Retinal pigment epithelial cell (primary cell): Measurements from ENCODE around the gene PCBD1.

Experiments used
- DNase-seq: peaks from one replicate; pipeline ENCODE4 v3.0.0-alpha.2; 2010; ENCODE audit warnings: low read depth
- H3K4me3 ChIP-seq: 2 replicates; pipeline ENCODE4 v1.5.1; 2011; ENCODE audit warnings: mild to moderate bottlenecking, low read length, control low read depth, moderate library complexity
- TF ChIP-seq, protein P1 (sequence below): conservative IDR thresholded peaks from 2 replicates; pipeline ENCODE4 v1.5.1; 2011; ENCODE audit warnings: low read depth, low read length, control low read depth, inconsistent platforms

The PCBD1 gene

DNA sequence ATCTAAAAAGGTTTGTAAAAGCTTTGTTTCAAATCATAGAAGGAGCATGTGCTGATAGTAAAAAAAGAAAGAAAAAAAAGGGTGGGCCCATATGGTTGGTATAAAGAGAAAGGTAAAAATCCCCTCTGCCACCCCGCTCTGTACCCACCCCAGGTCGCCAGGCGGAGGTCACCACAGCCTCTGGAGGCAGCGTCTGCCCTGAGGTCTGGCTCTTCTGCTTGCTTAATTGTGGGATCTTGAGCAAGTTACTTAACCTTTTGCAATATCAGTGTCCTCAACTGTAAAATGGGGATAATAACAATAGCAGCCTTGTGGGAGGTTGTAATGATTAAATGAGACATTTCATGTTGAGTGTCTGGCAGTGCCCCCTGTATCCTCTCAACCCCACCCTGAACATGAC, 10.7 kb upstream of the PCBD1 start:
- no peak overlapping the region for H3K4me3 ChIP-seq
- no peak for DNase-seq
- TF ChIP-seq, protein P1, sequence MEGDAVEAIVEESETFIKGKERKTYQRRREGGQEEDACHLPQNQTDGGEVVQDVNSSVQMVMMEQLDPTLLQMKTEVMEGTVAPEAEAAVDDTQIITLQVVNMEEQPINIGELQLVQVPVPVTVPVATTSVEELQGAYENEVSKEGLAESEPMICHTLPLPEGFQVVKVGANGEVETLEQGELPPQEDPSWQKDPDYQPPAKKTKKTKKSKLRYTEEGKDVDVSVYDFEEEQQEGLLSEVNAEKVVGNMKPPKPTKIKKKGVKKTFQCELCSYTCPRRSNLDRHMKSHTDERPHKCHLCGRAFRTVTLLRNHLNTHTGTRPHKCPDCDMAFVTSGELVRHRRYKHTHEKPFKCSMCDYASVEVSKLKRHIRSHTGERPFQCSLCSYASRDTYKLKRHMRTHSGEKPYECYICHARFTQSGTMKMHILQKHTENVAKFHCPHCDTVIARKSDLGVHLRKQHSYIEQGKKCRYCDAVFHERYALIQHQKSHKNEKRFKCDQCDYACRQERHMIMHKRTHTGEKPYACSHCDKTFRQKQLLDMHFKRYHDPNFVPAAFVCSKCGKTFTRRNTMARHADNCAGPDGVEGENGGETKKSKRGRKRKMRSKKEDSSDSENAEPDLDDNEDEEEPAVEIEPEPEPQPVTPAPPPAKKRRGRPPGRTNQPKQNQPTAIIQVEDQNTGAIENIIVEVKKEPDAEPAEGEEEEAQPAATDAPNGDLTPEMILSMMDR, result no peak

DNA sequence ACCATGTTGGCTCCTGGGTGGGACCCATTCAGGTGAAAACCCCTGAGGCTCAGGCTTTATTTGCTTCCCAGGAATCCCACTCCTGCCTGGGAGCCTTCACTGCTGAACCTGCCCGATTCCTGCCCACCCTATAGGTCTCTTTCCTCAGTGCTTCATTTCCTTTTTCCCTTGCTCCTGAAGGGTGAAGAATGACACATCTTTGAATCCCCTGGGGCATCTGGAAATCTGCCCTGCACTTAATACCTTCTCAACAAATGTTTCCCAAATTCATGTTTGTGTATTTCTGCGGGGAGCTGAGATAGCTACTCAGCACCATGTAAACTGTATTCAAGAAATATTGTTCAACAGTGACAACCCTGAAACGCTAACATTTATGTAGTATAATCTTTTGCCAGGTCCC, 10.3 kb upstream of the PCBD1 start:
- H3K4me3 ChIP-seq, result no peak overlapping the region
- TF ChIP-seq, protein P1, result no peak
- DNase-seq, result no peak

DNA sequence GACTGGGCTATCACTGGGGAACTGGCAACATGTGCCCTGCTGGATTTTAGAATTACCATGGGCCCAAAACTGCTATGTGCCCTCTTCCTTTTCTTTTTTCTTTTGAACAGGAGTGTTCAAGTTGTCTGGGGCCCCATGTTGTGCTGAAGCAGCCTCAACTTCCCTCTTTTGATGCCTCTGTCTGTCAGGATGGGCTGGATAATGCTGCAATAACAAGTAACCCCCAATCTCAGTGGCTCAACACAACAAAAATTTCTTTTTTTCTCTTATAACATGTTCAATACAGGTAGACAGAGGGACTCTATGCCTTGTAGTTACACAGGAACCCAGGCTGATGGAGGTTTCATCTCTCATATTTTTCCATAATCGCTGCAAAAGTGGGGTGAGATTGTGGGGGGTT, 8.2 kb upstream of the PCBD1 start:
- no peak for DNase-seq
- no peak overlapping the region for H3K4me3 ChIP-seq
- TF ChIP-seq, protein P1, result no peak

DNA sequence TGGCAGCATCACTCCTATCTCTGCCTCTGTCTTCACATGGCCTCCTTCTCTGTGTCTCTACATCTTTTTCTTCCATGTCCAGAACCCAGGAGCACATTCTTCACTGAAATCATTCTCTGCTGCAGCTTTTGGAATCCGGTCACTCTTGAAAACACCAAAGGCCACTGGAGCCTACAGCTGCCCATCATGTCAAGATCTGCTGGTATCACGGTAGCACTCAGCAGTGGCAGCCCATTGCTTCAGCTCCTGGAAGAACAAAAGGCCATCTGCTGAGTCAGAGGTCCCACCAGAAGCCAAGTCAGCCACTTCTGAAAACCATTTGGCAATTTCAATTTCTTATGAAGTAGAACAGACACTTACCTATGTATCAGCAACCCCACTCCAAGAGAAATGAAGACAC, 6.1 kb upstream of the PCBD1 start:
- DNase-seq, result no peak
- no peak overlapping the region for H3K4me3 ChIP-seq
- TF ChIP-seq, protein P1, result no peak

DNA sequence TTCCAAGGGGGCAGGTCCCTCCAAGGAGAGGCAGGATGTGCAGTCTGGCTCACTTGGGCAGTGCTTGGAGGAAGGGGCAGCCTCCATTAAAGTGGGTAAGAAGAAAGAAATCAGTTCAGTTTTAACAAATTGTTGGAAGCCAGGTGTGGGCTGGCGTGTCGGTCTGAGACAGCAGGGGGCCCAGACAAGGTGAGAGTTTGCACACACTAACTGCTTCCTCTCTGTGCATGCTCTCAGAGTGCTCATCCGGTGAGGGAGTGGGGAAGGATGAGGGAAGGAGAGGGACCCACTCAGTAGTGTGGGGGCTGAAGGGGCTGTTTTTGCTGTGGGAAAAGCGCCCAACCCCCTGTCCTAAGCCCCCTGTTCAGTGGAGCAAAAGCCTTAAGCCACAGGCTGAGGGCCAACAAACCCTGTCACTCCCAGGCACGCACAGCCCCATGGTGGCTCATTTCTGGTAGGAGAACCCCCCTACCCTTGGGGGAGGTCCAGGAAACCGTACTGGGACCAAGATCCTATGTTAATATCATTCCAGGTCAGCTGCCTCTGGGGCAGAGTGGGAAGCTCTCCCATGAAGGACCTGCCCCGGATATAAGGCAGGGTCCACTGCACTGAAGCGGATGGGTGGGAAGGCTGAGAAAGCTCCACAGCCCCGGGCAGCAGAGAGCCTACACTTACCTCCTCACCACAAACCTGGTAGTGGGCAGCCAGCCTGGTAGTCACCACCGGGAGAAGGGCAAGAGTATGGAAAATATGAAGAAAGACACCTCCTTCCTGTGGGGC, 5.1 kb upstream of the PCBD1 start:
- TF ChIP-seq, protein P1, result no peak
- no peak for DNase-seq

DNA sequence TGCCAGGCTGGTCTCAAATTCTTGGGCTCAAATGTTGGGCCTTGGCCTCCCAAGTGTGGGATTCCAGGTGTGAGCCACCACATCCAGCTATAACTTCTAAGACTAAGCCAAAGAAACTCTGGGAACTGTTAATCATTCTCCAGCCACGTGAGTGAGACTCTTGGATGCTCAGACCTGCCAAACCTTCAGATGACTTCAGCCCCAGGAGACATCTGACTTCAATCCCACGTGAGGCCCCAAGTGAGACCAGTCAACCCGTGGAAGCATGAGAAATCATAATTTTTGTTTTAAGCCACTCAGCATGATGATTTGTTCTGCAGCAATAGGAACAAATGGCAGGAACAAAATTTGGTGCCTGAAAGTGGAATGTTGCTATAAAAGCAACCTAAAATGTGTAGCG, 4.3 kb upstream of the PCBD1 start:
- H3K4me3 ChIP-seq, result no peak overlapping the region
- no peak for DNase-seq
- TF ChIP-seq, protein P1, result no peak

More for the DNA sequence above, 5.1 kb upstream of the PCBD1 start:
- no peak overlapping the region for H3K4me3 ChIP-seq

DNA sequence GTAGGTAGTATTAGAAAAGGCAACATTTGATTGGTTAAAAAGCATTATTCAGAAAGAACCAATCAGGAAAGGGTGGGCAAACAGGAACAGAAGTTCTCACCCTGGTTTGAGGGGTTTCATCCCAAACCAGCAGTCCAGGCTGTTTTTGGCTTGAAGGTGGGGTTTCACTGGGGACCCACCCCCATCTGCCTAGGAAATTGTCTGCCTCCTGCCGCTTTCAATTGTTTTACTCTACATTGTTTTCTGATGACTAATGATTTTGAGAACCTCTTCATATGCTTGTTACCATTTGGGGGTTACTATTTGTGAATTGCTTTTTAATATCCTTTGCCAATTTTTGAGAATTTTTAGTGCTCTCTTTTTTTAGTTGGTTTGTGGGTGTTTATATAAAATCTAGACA, 3.3 kb upstream of the PCBD1 start:
- H3K4me3 ChIP-seq, result no peak overlapping the region
- no peak for DNase-seq
- TF ChIP-seq, protein P1, result no peak
